Endodermal cell (in vitro differentiated cells): ENCODE data around the gene CAP2. TPM values are rescaled to one million over a fixed set of nuclear protein-coding genes. Genes with fewer than 3 reads are reported as not detected.

Experiments used
- DNase-seq: peaks from one replicate; pipeline ENCODE4 v3.0.0-alpha.2; 2017
- H3K27ac ChIP-seq: 2 replicates; pipeline ENCODE4 v1.5.1; 2013; ENCODE audit warnings: mild to moderate bottlenecking, low read depth, low read length, moderate library complexity
- H3K27me3 ChIP-seq: 2 replicates; pipeline ENCODE4 v1.6.1; 2013; ENCODE audit warnings: mild to moderate bottlenecking, low read length, moderate library complexity; ENCODE audit not compliant: insufficient read depth, control insufficient read depth, poor library complexity, severe bottlenecking
- H3K36me3 ChIP-seq: 2 replicates; pipeline ENCODE4 v1.7.0; 2013; ENCODE audit warnings: mild to moderate bottlenecking, low read length, moderate library complexity; ENCODE audit not compliant: control insufficient read depth, insufficient read depth
- H3K4me1 ChIP-seq: one replicate; pipeline ENCODE4 v1.7.0; 2013; ENCODE audit warnings: low read length; ENCODE audit not compliant: control insufficient read depth, insufficient read depth
- H3K4me3 ChIP-seq: 2 replicates; pipeline ENCODE4 v1.5.1; 2013; ENCODE audit warnings: mild to moderate bottlenecking, low read length, moderate library complexity
- H3K9ac ChIP-seq: 2 replicates; pipeline ENCODE4 v1.6.1; 2013; ENCODE audit warnings: mild to moderate bottlenecking, low read length, moderate library complexity; ENCODE audit not compliant: poor library complexity, severe bottlenecking; ENCODE audit errors: extremely low read depth
- H3K9me3 ChIP-seq: 2 replicates; pipeline ENCODE4 v1.6.1; 2013; ENCODE audit warnings: mild to moderate bottlenecking, low read length, moderate library complexity; ENCODE audit not compliant: control insufficient read depth
- H3K27ac Mint-ChIP-seq: 2 replicates; pipeline ENCODE4 v1.8.0; 2020; ENCODE audit warnings: mixed read lengths
- H3K27me3 Mint-ChIP-seq: 2 replicates; pipeline ENCODE4 v1.8.0; 2021; ENCODE audit warnings: mild to moderate bottlenecking, mixed read lengths; ENCODE audit not compliant: insufficient read depth
- H3K36me3 Mint-ChIP-seq: 2 replicates; pipeline ENCODE4 v1.8.0; 2020; ENCODE audit warnings: low read depth, mixed read lengths
- H3K4me1 Mint-ChIP-seq: 2 replicates; pipeline ENCODE4 v1.8.0; 2020; ENCODE audit warnings: mixed read lengths
- H3K4me3 Mint-ChIP-seq: 2 replicates; pipeline ENCODE4 v1.8.0; 2020; ENCODE audit warnings: mild to moderate bottlenecking, moderate library complexity, mixed read lengths
- H3K9me3 Mint-ChIP-seq: 2 replicates; pipeline ENCODE4 v1.8.0; 2020; ENCODE audit warnings: mild to moderate bottlenecking, mixed read lengths
- CTCF ChIP-seq: fragments of 200-600 bp; sonication (generic); conservative IDR thresholded peaks from 2 replicates; pipeline ENCODE4 v1.5.0; 2021; ENCODE audit warnings: antibody characterized with exemption, mild to moderate bottlenecking
- WGBS, 2 experiments: methylation state at CpG; one replicate each; pipeline versions ENCODE4 v1.1.5 to v1.1.7; 2013; ENCODE audit warnings: missing lambda C conversion rate in 2 of 2, mixed read lengths in 1 of 2; ENCODE audit not compliant: insufficient coverage in 1 of 2, insufficient read length in 1 of 2; 5-methylcytosine and 5-hydroxymethylcytosine counted together
- total RNA-seq, 2 donors: library from RNA; stranded (reverse); fragmentation: NEBNext Ultra II Directional in 1 of 2; extraction: Animal tissue kit (Norgen Biotek cat#: 25700) in 1 of 2; gene quantifications; 2 replicates in 1 of 2; 3 replicates in 1 of 2; pipeline ENCODE4 v1.2.1, GENCODE V29; 2021

Gene CAP2
- total RNA-seq, 2 donors from 2014 or later: 29.8 to 35.9 TPM

- Histone ChIP-seq H3K9ac (no peak overlapping the region), H3K36me3 (peaks cover 23% of the 10 kb centered on the region), H3K4me3 (no peak overlapping the region), H3K27me3 (no peaks in the 10 kb centered on the region), H3K4me1 (peaks cover 18% of the 10 kb centered on the region), H3K9me3 (no peaks in the 10 kb centered on the region), H3K27ac (peak overlapping the region; percentile 32)
- Mint-ChIP-seq H3K4me3 (no peak overlapping the region), H3K27ac (peak overlapping the region; percentile 83), H3K27me3 (no peaks in the 10 kb centered on the region), H3K9me3 (no peaks in the 10 kb centered on the region), H3K36me3 (peaks cover 13% of the 10 kb centered on the region), H3K4me1 (peaks cover 28% of the 10 kb centered on the region)
- DNase-seq: peak; percentile 54
- TF ChIP-seq CTCF: no peak
- WGBS, 2 experiments: 22 to 93% methylated on average over 2 of the region's 2 CpGs
Measured at GRCh38 chr6:17472653-17473183, 79.3 kb downstream of the CAP2 start.

- no peaks in the 10 kb centered on the region for H3K27me3 ChIP-seq
- H3K27ac ChIP-seq: no peak overlapping the region
- Mint-ChIP-seq H3K4me1 (peaks cover 28% of the 10 kb centered on the region), H3K27me3 (no peaks in the 10 kb centered on the region), H3K4me3 (no peak overlapping the region), H3K9me3 (no peaks in the 10 kb centered on the region), H3K27ac (peak overlapping the region; percentile 36), H3K36me3 (peaks cover 5% of the 10 kb centered on the region)
- WGBS, 2 experiments: 78% methylated on average over 2 of the region's 2 CpGs; no CpG with 5 or more reads in 1 of the 2 experiments
- H3K9ac ChIP-seq: no peak overlapping the region
- H3K9me3 ChIP-seq: no peaks in the 10 kb centered on the region
- H3K4me1 ChIP-seq: peaks cover 18% of the 10 kb centered on the region
- H3K36me3 ChIP-seq: peaks cover 14% of the 10 kb centered on the region
- no peak overlapping the region for H3K4me3 ChIP-seq
- DNase-seq: no peak
- TF ChIP-seq CTCF: no peak
Measured at GRCh38 chr6:17473554-17473953, 80.2 kb downstream of the CAP2 start.

GRCh38 chr6:17474289-17474688 lies 80.9 kb downstream of the CAP2 start:
- no peaks in the 10 kb centered on the region for H3K9me3 ChIP-seq
- no peak for TF ChIP-seq CTCF
- Mint-ChIP-seq H3K9me3 (no peaks in the 10 kb centered on the region), H3K27ac (no peak overlapping the region), H3K4me3 (no peak overlapping the region), H3K36me3 (peaks cover 3% of the 10 kb centered on the region), H3K27me3 (no peaks in the 10 kb centered on the region), H3K4me1 (peaks cover 27% of the 10 kb centered on the region)
- no peaks in the 10 kb centered on the region for H3K27me3 ChIP-seq
- no peak for DNase-seq
- H3K27ac ChIP-seq: no peak overlapping the region
- H3K4me3 ChIP-seq: no peak overlapping the region
- no peak overlapping the region for H3K9ac ChIP-seq
- 93 to 94% methylated on average over 2 to 4 of the region's 4 CpGs for WGBS, 2 experiments
- peaks cover 18% of the 10 kb centered on the region for H3K4me1 ChIP-seq
- peaks cover 14% of the 10 kb centered on the region for H3K36me3 ChIP-seq
